ENCODE results near the gene ASB13.

ASB13 gene

GRCh38 chr10:5678397-5679036 lies 12.1 kb upstream of the ASB13 start:
- TF ChIP-seq, protein P1, sequence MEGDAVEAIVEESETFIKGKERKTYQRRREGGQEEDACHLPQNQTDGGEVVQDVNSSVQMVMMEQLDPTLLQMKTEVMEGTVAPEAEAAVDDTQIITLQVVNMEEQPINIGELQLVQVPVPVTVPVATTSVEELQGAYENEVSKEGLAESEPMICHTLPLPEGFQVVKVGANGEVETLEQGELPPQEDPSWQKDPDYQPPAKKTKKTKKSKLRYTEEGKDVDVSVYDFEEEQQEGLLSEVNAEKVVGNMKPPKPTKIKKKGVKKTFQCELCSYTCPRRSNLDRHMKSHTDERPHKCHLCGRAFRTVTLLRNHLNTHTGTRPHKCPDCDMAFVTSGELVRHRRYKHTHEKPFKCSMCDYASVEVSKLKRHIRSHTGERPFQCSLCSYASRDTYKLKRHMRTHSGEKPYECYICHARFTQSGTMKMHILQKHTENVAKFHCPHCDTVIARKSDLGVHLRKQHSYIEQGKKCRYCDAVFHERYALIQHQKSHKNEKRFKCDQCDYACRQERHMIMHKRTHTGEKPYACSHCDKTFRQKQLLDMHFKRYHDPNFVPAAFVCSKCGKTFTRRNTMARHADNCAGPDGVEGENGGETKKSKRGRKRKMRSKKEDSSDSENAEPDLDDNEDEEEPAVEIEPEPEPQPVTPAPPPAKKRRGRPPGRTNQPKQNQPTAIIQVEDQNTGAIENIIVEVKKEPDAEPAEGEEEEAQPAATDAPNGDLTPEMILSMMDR (IDR thresholded peaks at IDR 0.05; ENCODE audit: low read depth, low read length, missing control alignments): no peak
- H3K4me3 ChIP-seq (ENCODE audit: low read depth, low read length): no peak overlapping the region
- in situ Hi-C loops (cut with HindIII; ENCODE audit: low sequenced_read_pairs): no loop called here
- DNase-seq (ENCODE audit: low read depth): no peak

- no peak overlapping the region for H3K4me3 ChIP-seq (ENCODE audit: low read depth, low read length)
- TF ChIP-seq, protein P1 (IDR thresholded peaks at IDR 0.05; ENCODE audit: low read depth, low read length, missing control alignments): no peak
- in situ Hi-C loops (cut with HindIII; ENCODE audit: low sequenced_read_pairs): loop anchor here (5.0 kb wide), 1 partner anchor 39 kb away; no protein-coding TSS in a partner anchor
- no peak for DNase-seq (ENCODE audit: low read depth)
Measured at GRCh38 chr10:5670662-5671375, 4.4 kb upstream of the ASB13 start.

DNA sequence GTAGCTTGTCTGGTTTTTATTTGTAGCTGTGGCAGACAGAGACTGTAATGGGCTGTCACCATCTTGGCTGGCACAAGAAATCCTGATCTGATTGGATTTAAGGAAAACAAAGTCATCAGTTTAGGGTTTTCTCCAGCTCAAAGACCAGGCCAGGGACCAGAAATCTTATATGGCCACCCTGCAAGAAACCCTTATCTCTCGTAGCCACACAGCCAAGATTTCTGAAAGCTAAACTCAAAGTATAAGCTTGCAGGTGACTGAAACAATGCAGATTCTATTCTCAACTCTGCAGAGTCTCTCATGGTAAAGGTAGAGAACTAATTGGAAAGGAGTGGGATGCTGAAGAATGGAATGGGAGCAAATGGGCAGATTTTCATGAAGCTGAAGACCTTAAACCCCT lies 3.2 kb upstream of the ASB13 start:
- H3K4me3 ChIP-seq (ENCODE audit: low read depth, low read length): no peak overlapping the region
- DNase-seq (ENCODE audit: low read depth): no peak
- TF ChIP-seq, protein P1 (IDR thresholded peaks at IDR 0.05; ENCODE audit: low read depth, low read length, missing control alignments): no peak
- in situ Hi-C loops (cut with HindIII; ENCODE audit: low sequenced_read_pairs): loop anchor here (5.0 kb wide), 1 partner anchor 37 kb away; no protein-coding TSS in a partner anchor

DNA sequence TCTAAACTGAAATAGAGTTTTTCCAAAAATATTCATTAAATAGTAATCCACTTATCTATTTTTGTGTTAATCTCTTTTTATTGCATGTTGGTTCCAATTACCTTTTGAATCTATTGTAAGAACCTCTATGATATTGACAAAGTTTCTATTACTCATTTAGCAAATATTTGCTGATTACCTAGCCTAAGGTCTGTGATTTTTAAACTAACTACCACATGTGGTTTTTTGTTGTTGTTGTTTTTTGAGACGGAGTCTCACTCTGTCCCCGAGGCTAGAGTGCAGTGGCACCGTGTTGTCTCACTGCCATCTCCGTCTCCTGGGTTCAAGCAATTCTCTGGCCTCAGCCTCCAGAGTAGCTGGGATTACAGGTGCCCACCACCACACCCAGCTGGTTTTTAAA lies 2.0 kb upstream of the ASB13 start:
- H3K4me3 ChIP-seq (ENCODE audit: low read depth, low read length): no peak overlapping the region
- TF ChIP-seq, protein P1 (IDR thresholded peaks at IDR 0.05; ENCODE audit: low read depth, low read length, missing control alignments): no peak
- in situ Hi-C loops (cut with HindIII; ENCODE audit: low sequenced_read_pairs): no loop called here
- DNase-seq (ENCODE audit: low read depth): no peak

- in situ Hi-C loops (cut with HindIII; ENCODE audit: low sequenced_read_pairs): no loop called here
Measured at GRCh38 chr10:5666841-5667630, 641 bp upstream of the ASB13 start.

More at GRCh38 chr10:5666841-5667630, 641 bp upstream of the ASB13 start:
- H3K4me3 ChIP-seq (ENCODE audit: low read depth, low read length): peak overlapping the region; percentile 73
- no peak for DNase-seq (ENCODE audit: low read depth)
- TF ChIP-seq, protein P1 (IDR thresholded peaks at IDR 0.05; ENCODE audit: low read depth, low read length, missing control alignments): no peak
